Fibroblast of skin of left quadriceps (primary cell): ENCODE measurements around the gene BTF3.

Source experiments
- DNase-seq, 2 experiments: peaks; one replicate each; pipeline ENCODE4 v3.0.0-alpha.2; 2013; ENCODE audit warnings: low read depth in 2 of 2

BTF3 gene

DNA sequence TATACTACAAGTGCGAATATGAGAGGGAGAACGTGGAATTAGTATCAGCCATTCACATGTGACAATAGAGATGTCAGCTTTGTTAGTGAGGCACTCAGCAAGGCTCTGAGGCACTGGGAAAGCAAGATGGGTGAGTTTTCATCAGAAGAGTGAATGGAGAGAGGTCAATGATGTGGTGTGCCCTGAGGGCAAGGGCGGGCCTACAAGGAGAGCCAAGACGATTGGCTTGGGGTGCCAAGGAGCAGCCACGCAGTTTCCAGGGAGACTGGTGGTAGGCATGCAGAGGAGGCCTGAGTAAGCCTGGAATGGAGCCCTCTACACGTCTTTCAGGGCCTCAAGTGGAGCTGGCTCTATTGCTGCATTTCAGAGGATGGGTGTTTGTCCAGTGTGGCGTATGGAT, 24.7 kb downstream of the BTF3 start:
- no peak for DNase-seq

DNA sequence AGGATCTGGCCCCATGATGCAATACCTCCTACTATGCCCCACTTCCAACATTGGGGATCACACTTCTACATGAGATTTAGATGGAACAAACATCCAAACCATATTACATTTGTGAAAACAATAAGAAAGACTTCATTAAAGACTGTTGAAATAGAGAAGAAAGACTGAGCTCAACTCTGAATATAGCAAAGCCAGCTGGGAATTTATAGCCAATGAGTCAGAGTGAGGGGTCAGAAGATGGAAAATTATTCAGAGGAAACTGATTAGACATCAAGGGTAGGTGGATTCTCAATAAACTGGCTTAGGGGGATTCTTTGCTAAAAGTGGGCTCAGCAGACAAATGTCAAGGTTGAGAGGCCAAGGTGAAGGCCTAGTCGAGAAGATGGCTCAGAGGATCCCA, 25.6 kb downstream of the BTF3 start:
- no peak for DNase-seq

DNA sequence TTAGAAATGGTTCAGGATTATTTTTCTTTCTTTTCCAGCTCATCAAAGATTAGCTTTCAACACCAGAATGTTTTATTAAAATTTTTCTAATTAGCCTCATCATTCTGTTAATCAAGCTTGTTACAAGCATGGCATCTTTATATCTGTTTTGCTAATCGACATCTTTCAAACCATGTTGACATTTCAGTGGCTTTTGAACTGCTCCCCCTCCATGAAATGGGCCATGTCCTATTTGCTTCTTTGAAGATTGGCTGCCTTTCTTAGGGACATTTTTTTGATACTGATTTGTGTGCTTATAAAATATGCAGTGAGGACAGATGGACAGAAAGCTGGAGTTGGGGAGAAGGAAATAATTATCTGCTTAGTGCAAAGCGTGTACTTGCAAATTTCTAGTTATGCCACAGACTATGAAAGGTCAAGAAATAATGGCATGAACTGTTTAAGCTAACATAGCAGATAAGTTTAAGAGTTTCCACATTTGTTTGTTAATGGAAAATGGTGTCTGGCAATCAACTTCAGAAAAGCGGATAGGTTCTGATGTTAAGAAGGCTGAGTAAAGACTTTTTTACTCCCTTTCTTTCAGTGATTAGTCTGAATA, 27.5 kb downstream of the BTF3 start:
- no peak for DNase-seq

DNA sequence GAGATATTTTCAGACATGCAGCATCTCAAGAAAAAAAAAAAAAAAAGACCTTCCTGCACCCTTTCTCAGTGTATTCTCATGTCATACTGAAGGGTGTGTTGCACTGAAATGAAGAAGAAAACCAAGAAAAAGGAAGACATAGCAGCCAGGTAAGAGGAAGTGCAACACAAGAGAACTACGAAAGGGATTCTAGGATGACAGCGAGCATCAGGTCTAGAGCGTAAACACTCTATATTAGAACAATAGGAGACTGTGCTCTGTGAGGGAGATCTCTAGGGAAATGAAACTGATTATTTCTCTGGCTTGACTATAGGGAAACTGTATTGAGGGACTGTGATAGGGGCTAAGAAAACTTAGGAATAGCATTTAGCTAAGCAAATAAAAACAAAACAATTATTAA, 30.0 kb downstream of the BTF3 start:
- no peak for DNase-seq

DNA sequence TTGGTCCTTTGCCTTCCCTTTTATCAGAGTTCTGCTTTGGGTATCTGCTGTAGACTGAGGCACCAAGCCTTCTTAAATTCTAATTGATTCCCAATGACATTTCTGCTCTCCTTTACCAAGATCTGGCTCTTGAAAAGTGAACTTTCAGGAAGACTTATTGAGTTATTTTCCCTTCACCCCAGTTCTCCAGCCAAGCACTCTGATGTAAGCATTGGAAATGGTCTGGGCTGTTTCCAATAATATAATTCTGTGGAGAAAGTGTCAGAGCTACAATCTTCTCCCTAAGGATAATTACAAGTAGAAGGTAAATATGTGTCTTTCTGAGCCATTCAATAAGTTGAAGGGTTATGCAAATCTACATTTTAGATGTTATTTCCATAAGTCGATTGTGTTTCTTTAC, 30.8 kb downstream of the BTF3 start:
- DNase-seq, result no peak

DNA sequence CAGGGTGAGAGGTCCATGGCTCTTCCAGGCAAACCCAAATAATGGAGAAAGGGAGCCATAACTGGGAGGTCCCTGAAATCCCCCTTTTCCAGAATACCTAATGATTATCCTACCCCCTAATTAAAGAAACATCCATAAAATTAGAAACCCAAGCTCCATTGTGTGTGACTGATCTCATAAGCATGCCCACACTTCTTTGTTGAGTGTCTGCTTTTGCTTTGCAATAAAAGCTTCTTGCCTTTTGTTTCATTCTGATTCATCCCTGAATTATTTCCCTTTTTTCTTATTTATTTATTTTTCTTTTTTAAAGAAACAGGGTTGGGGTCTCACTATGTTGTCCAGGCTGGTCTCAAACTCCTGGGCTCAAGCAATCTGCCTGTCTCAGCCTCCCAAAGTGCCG, 33.1 kb downstream of the BTF3 start:
- DNase-seq, result no peak

DNA sequence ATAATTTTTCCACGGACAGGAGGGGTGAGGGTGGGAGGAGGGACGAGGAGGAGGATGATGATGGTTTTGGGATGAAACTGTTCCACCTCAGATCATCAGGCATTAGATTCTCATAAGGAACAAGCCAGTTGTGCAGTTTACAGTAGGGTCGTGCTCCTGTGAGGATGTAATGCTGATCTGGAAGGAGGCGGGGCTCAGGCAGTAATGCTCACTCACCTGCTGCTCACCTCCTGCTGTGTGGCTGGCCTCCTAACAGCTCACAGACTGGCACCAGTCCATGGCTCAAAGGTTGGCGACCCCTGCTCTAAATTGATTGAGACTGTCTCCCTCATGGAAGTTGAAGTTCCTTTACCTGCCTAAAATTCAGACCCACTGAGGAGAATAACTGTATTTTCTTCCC, 34.0 kb downstream of the BTF3 start:
- no peak for DNase-seq

DNA sequence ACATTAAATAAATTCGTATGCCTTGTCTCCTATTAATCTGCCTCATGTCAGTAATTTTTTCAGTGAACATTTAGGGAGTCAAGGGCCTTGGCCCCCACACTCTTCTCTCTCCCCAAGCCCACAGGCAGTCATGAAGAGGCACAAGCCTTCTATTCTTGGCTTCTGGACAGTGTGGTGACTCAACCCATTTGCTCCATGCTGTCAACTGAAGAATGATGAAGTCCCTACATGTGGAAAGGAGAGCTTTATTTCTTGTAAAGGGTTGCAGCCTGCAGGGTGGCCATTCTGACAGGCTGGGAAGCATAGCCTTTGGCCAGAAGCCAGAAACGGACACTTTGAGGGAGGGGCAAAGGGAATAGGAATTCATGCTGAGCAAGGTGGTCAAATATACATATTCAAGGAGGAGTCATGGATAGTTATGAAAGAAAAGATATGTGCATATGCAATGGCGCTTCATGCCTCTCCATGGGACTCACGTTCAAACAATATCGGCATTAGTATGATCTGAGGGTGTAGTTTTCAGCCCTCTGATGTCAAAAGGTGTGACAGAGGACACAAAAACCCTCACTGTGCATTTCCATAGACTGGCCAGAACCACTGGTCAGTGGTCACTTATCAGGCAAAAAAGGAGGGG, 35.9 kb downstream of the BTF3 start:
- no peak for DNase-seq

DNA sequence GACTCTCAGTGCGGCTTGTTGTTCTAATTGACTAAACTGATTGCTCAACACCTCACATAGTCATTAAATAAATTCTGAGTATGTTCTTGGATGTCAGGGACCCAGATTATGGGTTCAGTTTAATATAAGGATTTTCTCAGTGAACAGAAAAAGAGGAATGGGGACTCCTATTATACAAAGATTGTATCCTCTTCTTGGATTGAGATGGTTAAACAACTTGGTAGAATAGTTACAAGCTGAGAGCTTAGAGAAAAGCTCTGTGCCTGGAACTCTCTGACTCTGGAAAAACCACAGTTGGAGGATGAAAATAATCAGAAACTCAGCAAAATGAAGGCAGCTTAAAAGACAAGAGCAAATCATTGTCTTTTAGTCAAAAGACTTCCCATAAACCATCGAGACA, 36.7 kb downstream of the BTF3 start:
- DNase-seq, result no peak

DNA sequence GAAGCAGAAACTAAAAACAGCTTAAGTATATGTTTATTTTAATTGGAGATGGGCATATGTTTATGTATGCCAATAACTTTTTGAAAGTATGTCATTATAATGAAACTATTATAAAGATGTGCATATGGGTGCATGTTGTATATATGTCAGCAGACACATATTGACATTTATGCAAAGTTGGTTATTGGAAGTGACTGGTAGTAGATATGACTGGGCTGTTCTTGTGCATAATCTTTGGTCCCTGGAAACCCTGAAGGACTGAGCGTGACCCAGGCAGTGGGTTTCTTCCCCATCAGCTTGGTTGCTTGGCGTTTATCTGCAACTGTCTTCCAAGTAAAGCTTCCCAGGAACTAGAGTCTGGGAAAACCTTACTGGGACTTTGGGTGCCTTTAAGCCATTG, 41.5 kb downstream of the BTF3 start:
- DNase-seq, result no peak

DNA sequence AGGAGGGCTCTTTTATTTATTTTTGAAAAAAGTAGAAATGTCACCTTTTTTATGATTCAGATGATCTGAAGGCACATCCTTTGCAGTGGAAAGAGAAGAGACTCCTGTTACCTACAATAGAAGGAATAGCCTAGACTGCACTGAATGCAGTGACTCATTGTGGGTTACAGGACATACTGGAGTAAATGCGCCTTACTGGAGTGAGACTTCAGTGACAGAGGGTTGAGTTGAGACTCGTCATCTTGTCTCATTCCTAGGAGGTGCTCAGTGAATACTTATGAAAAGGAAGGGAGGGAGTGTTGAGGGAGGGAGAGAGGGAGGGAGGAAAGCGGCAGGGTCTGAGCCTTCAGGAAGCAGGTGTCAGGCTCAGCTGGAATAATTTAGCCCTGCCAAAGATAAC, 42.0 kb downstream of the BTF3 start:
- no peak for DNase-seq

DNA sequence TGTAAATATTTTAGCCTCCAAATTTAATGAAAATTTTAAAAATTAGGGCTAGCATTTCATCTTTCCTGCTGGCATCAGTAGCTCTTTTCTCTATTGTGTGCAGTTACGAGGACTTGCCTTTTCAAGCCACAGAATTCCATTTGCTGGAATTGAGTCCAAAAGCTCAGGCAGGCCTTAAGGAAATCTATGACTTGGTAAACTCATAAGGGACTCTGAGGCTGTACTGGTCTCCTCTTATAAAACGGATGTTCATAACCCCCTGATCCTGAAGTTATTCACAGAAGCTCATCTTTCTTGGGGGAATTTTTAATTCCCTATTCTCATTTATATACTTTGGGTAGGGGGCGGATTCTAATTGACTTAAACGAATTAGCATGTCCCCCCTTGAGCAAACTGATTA, 43.8 kb downstream of the BTF3 start:
- DNase-seq, result no peak

DNA sequence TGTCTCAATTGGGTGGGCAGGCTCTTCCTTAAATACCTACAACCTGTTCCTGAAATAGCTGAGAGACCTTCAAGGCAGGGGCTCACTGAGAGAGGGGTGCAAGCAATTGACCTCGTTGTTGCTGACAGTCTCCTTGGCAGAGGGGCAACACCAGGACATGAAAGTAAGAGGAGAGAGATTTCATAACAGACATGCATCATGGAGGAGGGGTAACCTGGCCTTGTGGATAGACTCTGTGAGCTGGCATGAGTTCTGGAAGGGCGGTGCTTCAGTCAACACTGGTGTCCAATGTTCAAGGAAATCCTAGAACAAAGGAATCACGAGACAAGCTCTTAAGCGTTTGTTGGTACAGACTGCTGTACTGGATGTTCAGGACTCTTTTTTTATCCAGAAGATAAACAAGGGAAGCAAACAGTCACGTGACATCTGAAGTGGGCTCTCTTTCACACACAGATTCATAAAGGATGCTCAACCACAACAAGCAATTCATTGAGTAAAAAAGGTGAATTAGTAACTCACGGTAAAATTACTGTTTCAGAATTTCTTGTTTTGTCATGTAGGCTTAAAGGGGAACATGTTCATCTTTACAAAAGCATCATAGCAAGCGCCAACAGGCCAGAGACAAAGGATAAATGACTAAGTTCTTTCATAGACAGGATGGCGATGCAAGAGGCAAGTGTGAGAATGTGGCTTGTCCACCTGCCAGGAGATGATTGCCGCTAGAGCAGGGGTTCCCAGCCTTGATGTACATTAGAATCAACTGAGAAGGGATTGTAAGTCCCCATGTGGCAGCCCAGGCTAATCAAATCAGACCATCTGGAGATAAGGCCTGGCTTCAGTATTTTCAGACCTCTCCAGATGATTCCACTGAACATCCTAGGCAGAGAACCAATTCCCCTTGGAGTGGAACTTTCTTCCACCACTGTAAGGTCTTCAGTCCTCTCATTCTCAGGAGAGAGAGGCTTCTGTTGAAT, 46.5 kb downstream of the BTF3 start:
- DNase-seq, result no peak

DNA sequence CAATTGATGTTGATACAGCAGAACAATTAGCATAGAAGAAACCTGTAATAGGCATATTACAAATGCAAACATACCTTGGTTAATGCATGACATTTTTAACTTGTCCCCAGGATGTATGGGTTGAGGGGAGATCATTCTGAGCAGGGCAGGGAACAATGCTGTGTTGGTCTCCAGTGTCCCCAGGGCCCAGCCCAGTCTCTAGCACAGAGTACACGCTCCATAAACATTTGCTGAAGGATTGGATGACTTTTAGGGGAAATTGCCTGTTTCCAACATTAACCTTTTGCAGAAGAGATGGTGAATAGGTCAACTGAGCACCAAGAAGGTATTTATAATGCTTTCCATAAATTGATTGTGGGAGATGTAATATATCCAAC, 47.1 kb downstream of the BTF3 start:
- no peak for DNase-seq

DNA sequence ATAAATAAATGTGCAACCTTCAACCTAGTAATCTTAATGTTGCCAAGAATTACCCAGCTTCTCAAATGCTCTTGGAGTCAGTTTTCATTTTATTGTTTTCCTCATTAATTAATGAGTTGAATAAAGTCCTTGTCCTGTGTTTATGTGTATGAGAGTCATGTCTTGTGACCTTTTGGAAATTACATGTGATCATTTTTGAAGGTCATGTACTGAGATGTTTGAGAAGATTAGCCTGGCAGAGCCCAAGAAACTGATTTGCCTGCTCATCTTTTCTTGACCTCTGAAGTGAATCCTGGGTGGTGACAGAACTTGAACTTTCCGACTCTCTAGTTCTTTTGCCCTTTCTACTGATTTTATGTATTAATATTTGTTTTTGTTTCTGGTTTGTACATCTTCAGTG, 51.8 kb downstream of the BTF3 start:
- no peak for DNase-seq

DNA sequence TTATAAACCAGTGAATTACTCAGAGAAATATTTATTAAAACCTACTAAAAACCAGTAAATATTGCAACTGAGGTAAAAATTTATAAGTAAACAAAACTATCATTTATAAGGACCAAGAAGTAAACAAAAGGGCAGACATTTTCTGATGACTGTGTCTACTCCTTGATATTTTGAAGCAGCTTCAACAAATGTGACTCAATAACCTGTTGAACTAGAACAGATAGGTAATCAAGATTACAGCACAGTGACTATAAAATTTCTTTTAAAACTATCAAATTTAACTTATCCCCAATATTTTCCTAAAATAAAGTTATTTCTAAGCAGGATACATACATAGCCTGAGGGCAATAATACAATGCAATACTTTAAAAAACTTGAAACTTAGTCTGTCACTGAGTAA, 54.4 kb downstream of the BTF3 start:
- no peak for DNase-seq
